ENCODE measurements around the gene FAM83C. TPM values are rescaled to one million over a fixed set of nuclear protein-coding genes. Genes with fewer than 3 reads are reported as not detected.

Gene FAM83C
- total RNA-seq, 4 donors from 2014 or later: 29.3 to 68.8 (median 65.0) TPM

DNA sequence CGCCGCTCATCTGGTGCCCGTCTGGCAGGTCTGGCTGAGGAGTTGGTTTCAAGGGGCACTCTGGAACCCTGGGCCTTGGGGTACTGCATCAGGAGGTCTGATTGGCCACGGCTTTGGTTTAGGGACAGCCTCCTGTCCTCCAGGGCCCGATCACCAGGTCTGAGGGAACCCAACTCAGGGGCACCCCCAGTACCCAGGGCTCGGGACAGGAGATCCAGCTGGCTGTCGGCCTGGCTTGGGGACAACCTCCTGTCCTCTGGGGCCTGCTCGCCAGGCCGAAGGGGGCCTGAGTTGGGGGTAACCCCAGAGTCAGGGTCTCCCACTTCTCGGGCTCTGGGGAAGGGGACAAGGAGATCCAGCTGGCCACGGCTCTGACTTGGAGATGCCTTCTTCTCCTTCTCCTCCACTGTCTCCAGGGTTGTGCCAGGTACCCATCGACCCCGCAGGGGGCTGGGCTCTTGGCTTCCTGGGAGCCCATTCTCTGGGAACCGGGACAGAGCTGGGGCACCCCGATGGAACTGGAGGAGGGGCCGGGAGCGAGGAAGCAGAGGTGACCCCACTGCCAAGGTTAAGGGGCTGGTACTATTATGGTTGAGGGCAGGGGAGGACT lies 5.2 kb downstream of the FAM83C start:
- TF ChIP-seq POLR2AphosphoS5 (IDR thresholded peaks at IDR 0.05): no peak
- H3K9me3 ChIP-seq: no peaks in the 10 kb centered on the region
- 93% methylated on average over 7 of the region's 17 CpGs for WGBS
- peaks cover 45% of the 10 kb centered on the region for H3K4me1 ChIP-seq
- H3K36me3 ChIP-seq: no peaks in the 10 kb centered on the region
- DNase-seq (ENCODE audit: low spot score in 2 of 2): no peak
- no peak overlapping the region for H3K27ac ChIP-seq
- no peaks in the 10 kb centered on the region for H3K27me3 ChIP-seq
- H3K4me3 ChIP-seq: no peak overlapping the region

DNA sequence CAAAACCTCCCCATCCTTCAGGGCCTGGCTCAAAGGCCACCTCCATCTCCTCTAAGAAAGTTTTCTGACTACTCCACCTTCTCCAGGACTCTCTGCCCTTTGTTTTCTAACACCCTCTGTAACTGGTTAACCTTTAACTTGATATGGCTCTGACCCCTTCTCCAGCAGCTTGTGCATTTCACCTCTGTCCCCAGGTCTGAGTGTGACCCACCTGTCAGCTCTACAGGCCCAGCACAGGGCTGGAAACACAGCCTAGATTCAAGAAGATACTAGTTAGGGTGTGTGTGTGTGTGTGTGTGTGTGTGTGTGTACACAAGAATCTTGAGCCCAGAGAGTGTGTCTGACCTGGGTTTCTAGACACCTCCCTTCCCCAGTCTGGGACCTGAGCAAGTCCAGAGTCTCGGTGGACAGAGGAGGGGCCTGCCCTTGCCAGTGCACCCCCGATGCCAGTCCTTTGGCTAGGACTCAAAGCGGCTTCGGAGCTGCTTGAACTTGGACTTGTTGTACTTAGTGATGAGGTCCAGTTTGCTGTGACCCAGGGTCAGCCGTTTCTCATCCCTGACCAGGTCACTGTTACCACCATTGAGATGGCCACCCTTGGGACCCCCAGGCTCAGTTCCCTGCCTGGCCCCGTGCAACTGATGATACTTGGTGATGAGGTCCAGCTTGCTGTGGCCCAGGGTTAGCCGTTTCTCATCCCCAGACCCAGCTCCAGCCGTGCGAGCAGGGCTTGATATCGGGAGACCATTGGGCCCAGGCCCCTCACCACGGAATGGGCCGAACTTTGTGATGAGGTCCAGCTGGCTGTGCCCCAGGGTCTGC lies 5.9 kb downstream of the FAM83C start:
- Histone ChIP-seq H3K27ac (no peak overlapping the region), H3K36me3 (no peaks in the 10 kb centered on the region), H3K27me3 (no peaks in the 10 kb centered on the region), H3K4me3 (no peak overlapping the region), H3K9me3 (no peaks in the 10 kb centered on the region), H3K4me1 (peaks cover 44% of the 10 kb centered on the region)
- 93% methylated on average over 7 of the region's 12 CpGs for WGBS
- TF ChIP-seq EP300 (IDR thresholded peaks at IDR 0.05) (no peak), POLR2A (IDR thresholded peaks at IDR 0.05) (no peak), POLR2AphosphoS5 (IDR thresholded peaks at IDR 0.05) (no peak)
- TF ChIP-seq, protein P1, sequence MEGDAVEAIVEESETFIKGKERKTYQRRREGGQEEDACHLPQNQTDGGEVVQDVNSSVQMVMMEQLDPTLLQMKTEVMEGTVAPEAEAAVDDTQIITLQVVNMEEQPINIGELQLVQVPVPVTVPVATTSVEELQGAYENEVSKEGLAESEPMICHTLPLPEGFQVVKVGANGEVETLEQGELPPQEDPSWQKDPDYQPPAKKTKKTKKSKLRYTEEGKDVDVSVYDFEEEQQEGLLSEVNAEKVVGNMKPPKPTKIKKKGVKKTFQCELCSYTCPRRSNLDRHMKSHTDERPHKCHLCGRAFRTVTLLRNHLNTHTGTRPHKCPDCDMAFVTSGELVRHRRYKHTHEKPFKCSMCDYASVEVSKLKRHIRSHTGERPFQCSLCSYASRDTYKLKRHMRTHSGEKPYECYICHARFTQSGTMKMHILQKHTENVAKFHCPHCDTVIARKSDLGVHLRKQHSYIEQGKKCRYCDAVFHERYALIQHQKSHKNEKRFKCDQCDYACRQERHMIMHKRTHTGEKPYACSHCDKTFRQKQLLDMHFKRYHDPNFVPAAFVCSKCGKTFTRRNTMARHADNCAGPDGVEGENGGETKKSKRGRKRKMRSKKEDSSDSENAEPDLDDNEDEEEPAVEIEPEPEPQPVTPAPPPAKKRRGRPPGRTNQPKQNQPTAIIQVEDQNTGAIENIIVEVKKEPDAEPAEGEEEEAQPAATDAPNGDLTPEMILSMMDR (IDR thresholded peaks at IDR 0.05): no peak
- no peak for DNase-seq (ENCODE audit: low spot score in 2 of 2)

DNA sequence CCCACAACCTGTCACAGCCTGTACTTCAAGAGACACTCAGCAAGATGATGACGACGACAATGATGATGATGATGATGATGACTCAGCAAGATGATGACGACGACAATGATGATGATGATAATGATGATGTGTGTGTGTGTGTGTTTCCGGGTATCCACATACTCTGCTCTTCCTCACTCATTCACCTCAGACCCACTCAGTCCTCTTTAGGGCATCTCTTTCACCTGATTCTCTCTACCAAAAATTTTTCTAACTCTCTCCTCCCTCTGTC lies 6.5 kb downstream of the FAM83C start:
- TF ChIP-seq POLR2A (IDR thresholded peaks at IDR 0.05): no peak
- no peak for TF ChIP-seq EP300 (IDR thresholded peaks at IDR 0.05)
- TF ChIP-seq, protein P1 (IDR thresholded peaks at IDR 0.05): no peak
- TF ChIP-seq POLR2AphosphoS5 (IDR thresholded peaks at IDR 0.05): no peak
- H3K27ac ChIP-seq: no peak overlapping the region
- peaks cover under 1% of the 10 kb centered on the region for H3K36me3 ChIP-seq
- no peak for DNase-seq (ENCODE audit: low spot score in 2 of 2)
- 54% methylated on average over 5 of the region's 5 CpGs for WGBS
- no peak overlapping the region for H3K4me3 ChIP-seq
- H3K4me1 ChIP-seq: peaks cover 39% of the 10 kb centered on the region
- no peaks in the 10 kb centered on the region for H3K27me3 ChIP-seq
- no peaks in the 10 kb centered on the region for H3K9me3 ChIP-seq

DNA sequence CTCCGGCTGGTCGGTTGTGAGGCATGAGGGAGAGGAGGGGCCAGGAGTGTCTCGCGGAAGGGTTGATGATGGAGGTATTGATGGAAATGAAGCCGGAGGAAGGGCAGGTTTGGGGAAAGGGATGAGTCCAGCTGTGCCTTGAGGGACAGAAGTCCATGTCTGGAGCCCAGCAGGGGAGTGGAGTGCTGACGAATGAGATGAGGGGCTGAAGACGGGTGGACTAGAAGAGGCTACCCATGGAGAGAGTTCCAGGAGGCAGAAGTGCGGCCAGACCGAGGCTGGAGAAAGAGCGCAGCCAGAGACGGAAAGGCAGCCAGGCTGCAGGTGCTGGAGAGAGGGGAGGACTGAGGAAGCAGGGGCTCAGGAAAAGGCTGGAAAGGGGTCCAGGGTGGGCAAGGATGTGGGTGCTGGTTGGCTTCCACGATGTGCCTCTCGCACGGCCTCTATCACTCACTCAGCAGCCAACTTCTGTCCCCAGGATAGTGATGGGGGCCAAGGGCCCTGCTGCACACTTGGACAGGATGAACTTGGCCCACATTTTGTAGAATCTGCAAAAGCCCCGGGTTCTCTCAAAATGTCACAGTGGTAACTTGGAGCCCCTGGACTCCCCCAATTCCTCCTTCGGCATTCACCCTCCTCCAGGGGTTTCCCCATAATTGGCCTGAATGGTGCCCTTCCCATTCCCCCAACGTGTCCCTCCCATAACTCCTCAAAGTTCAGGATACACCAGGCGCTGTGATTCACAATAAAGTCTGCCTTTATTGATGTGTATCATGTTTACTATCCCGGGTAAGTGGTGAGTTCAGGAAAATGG lies 7.0 kb downstream of the FAM83C start:
- Histone ChIP-seq H3K9me3 (no peaks in the 10 kb centered on the region), H3K36me3 (peaks cover 6% of the 10 kb centered on the region)
- WGBS: 40% methylated on average over 19 of the region's 19 CpGs

DNA sequence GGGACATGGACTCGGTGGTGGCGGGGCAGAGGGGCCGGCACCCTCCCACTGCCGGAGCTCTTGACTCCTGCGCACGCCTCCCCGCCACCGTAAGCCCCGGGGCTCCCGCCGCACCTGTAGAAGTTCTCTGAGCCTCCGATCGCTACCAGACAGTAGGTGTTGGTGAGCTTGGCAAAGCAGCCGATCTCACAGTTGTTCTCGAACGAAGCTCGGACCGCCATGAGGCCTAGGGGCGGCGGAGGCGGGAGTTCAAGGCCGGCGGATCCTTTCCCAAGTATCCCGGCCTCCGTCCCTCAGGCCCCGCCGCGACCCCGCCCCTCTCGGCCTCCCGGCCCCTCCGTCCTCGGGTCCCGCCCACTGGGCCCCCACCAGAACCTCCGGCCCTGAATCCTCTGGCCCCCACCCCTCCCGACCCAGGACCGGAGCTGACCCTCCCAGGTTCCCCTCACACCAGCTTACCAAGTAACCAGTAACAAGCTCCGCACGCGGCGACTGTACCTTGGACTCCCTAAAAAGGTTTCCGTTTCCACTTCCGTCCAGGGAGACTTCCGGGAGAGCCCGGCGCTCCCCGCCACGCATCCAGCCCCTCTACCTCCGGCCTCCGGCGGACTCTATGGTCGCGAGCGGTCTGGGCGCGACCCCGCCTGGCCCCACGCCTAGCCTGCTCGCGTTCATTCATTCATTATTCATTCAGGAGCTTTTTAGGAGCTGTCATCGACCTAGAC lies 7.8 kb downstream of the FAM83C start, which contains the start of gene EIF6:
TSS of gene EIF6 (minus strand) at position 506 of the 725 bp plus-strand sequence. CDS start at position 221, 285 bp downstream.
- TF ChIP-seq, protein P1 (IDR thresholded peaks at IDR 0.05): no peak
- no peak for TF ChIP-seq POLR2A (IDR thresholded peaks at IDR 0.05)
- peak in 1 of 3 donors; percentile 27 for TF ChIP-seq POLR2AphosphoS5 (IDR thresholded peaks at IDR 0.05)
- H3K36me3 ChIP-seq: peaks cover 13% of the 10 kb centered on the region
- H3K9me3 ChIP-seq: no peaks in the 10 kb centered on the region
- DNase-seq (ENCODE audit: low spot score in 2 of 2): peak; percentile 91
- under 1% methylated on average over 21 of the region's 61 CpGs for WGBS
- H3K27ac ChIP-seq: peak within 1 kb of the TSS; percentile 92
- H3K27me3 ChIP-seq: no peaks in the 10 kb centered on the region
- H3K4me1 ChIP-seq: peaks cover 47% of the 10 kb centered on the region
- H3K4me3 ChIP-seq: peak within 1 kb of the TSS; percentile 74

More for the DNA sequence above, 7.0 kb downstream of the FAM83C start:
- TF ChIP-seq, protein P1 (IDR thresholded peaks at IDR 0.05): no peak
- no peak for TF ChIP-seq POLR2AphosphoS5 (IDR thresholded peaks at IDR 0.05)
- no peak for TF ChIP-seq EP300 (IDR thresholded peaks at IDR 0.05)
- Histone ChIP-seq H3K27ac (peak overlapping the region; percentile 92), H3K4me3 (peak overlapping the region; percentile 74), H3K4me1 (peaks cover 41% of the 10 kb centered on the region), H3K27me3 (no peaks in the 10 kb centered on the region)
- DNase-seq (ENCODE audit: low spot score in 2 of 2): no peak

All from suprapubic skin (tissue), 4 donors.